Ascending aorta (tissue), 2 donors: ENCODE data around the gene SF3A2. TPM values are rescaled to one million over a fixed set of nuclear protein-coding genes. Genes with fewer than 3 reads are reported as not detected.

ENCODE experiments used
- DNase-seq, 2 donors: peaks; one replicate each; pipeline ENCODE4 v3.0.0-alpha.2; 2019; ENCODE audit warnings: low spot score in 2 of 2
- H3K27ac ChIP-seq, 2 donors: fragments of 200-600 bp; sonication (generic); one replicate each; pipeline ENCODE4 v1.5.1; 2016 to 2017; ENCODE audit warnings: mild to moderate bottlenecking in 1 of 2
- H3K27me3 ChIP-seq: fragments of 200-600 bp; sonication (generic); one replicate; pipeline ENCODE4 v1.5.1; 2017
- H3K36me3 ChIP-seq, 2 donors: fragments of 200-600 bp; sonication (generic); one replicate each; pipeline ENCODE4 v1.5.1; 2016
- H3K4me1 ChIP-seq, 2 donors: fragments of 200-600 bp; sonication (generic); one replicate each; pipeline ENCODE4 v1.5.1; 2016 to 2017; ENCODE audit warnings: mild to moderate bottlenecking in 1 of 2
- H3K4me3 ChIP-seq, 2 donors: fragments of 200-600 bp; sonication (generic); one replicate each; pipeline ENCODE4 v1.5.1; 2016 to 2017; ENCODE audit warnings: mild to moderate bottlenecking in 1 of 2
- H3K9me3 ChIP-seq, 2 donors: fragments of 200-600 bp; sonication (generic); one replicate each; pipeline ENCODE4 v1.5.1; 2016
- CTCF ChIP-seq, 3 experiments: fragments of 200-600 bp in 2 of 3; fragments of 450-650 bp in 1 of 3; sonication (generic) in 2 of 3; IDR thresholded peaks; one replicate each; pipeline ENCODE4 v1.5.1; 2016 to 2019; ENCODE audit warnings: antibody characterized with exemption in 3 of 3, mild to moderate bottlenecking in 1 of 3, moderate library complexity in 1 of 3
- intact Hi-C: fragments of 100-400 bp; cut with DNase I; formaldehyde crosslinking; loops from one replicate; pipeline ENCODE4 v1.15.1; 2023
- total RNA-seq: library from RNA; depleted of rRNA; stranded (reverse); fragments of >200 nt; gene quantifications from one replicate; pipeline ENCODE4 v1.1.0, GENCODE V29; 2016

SF3A2 gene
- total RNA-seq, 1 donor from 2014 or later: 21.3 TPM

DNA sequence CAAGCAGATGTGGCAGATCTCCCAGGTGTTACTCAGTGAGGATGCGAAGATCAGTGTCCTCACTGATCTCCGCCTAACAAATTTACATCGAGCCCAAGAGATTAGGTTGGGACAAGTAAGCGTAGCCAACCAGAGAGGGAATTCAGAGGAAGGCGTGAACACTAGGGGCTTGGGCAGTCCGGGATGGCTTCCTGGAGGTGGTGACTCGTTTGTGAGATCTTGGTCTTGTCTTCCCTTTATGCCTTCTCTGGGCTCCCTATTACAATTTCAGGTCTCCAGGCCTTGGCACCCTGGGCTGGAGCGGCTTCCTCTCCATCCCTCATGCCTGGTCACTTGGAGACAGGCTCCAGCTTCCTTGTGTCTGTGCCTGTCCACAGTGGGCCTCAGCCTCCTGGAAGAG, 6.2 kb downstream of the SF3A2 start:
- Histone ChIP-seq H3K4me3 (no peak overlapping the region), H3K27me3 (no peaks in the 10 kb centered on the region), H3K36me3 (peaks cover 46% of the 10 kb centered on the region in 2 donors), H3K27ac (no peak overlapping the region), H3K4me1 (peaks cover 13 to 43% of the 10 kb centered on the region in 2 donors), H3K9me3 (no peaks in the 10 kb centered on the region)
- TF ChIP-seq CTCF (IDR thresholded peaks at IDR 0.05): no peak
- no peak for DNase-seq
- intact Hi-C loops: no loop called here

- H3K27ac ChIP-seq: no peak overlapping the region
Observed at GRCh38 chr19:2243274-2244124, 6.9 kb downstream of the SF3A2 start.

DNA sequence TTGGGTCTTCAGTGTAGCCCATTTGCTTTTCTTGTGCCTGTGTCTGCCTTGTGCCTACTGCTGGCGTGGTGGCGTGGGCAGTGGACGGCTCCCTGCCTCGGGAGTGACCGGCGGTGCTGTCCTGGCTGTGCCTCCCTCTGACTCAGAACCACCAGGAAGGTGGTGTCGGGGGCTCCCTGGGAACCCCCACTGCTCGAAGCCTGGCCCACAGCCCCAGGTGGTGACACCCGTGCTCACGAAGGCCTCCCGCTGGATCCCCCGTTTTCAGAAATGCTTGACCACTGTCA, 7.4 kb downstream of the SF3A2 start:
- peaks cover 9 to 33% of the 10 kb centered on the region in 2 donors for H3K4me1 ChIP-seq
- intact Hi-C loops: no loop called here
- H3K4me3 ChIP-seq: no peak overlapping the region
- no peaks in the 10 kb centered on the region for H3K9me3 ChIP-seq
- H3K27me3 ChIP-seq: no peaks in the 10 kb centered on the region
- peaks cover 52 to 56% of the 10 kb centered on the region in 2 donors for H3K36me3 ChIP-seq
- no peak for DNase-seq
- no peak for TF ChIP-seq CTCF (IDR thresholded peaks at IDR 0.05)
- no peak overlapping the region for H3K27ac ChIP-seq

More at GRCh38 chr19:2243274-2244124, 6.9 kb downstream of the SF3A2 start:
- H3K4me1 ChIP-seq: peaks cover 9 to 39% of the 10 kb centered on the region in 2 donors
- no peak for TF ChIP-seq CTCF (IDR thresholded peaks at IDR 0.05)
- H3K27me3 ChIP-seq: no peaks in the 10 kb centered on the region
- H3K36me3 ChIP-seq: peaks cover 52% of the 10 kb centered on the region in 2 donors
- DNase-seq: no peak
- intact Hi-C loops: no loop called here
- no peak overlapping the region for H3K4me3 ChIP-seq
- no peaks in the 10 kb centered on the region for H3K9me3 ChIP-seq

- peaks cover 9 to 30% of the 10 kb centered on the region in 2 donors for H3K4me1 ChIP-seq
- no peaks in the 10 kb centered on the region for H3K27me3 ChIP-seq
- H3K27ac ChIP-seq: no peak overlapping the region
- DNase-seq: no peak
- intact Hi-C loops: no loop called here
- no peaks in the 10 kb centered on the region for H3K9me3 ChIP-seq
- H3K36me3 ChIP-seq: peaks cover 52 to 56% of the 10 kb centered on the region in 2 donors
- TF ChIP-seq CTCF (IDR thresholded peaks at IDR 0.05): no peak
- no peak overlapping the region for H3K4me3 ChIP-seq
Observed at GRCh38 chr19:2244486-2244885, 7.9 kb downstream of the SF3A2 start.

DNA sequence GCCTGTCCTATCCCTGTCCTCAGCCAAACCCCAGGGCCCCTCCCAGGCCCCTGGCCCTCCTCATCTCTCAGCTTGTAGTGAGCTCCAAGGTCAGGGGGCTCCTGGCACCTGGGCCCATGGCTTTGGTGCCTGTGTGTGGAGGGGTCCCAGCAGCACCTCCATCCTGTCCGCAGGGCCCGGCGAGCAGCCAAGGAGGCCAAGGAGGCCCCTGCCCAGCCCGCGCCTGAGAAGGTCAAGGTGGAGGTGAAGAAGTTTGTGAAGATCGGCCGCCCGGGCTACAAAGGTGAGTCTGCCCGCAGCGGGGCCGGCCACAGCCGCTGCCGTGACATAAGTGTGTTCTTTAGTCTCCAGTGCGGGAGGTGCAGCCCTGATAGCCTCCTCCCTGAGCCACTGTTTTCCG, 8.6 kb downstream of the SF3A2 start:
- no peak for DNase-seq
- no peak overlapping the region for H3K4me3 ChIP-seq
- no peaks in the 10 kb centered on the region for H3K9me3 ChIP-seq
- H3K36me3 ChIP-seq: peaks cover 52 to 56% of the 10 kb centered on the region in 2 donors
- H3K27ac ChIP-seq: no peak overlapping the region
- no peak for TF ChIP-seq CTCF (IDR thresholded peaks at IDR 0.05)
- no peaks in the 10 kb centered on the region for H3K27me3 ChIP-seq
- intact Hi-C loops: no loop called here
- peaks cover 8 to 22% of the 10 kb centered on the region in 2 donors for H3K4me1 ChIP-seq
